Osteoblast (primary cell): ENCODE data around the gene CASZ1. TPM values are rescaled to one million over a fixed set of nuclear protein-coding genes. Genes with fewer than 3 reads are reported as not detected.

Experiments used
- DNase-seq: peaks from one replicate; pipeline ENCODE4 v3.0.0; 2011; ENCODE audit warnings: low spot score, mixed read lengths; ENCODE audit not compliant: insufficient read length; ENCODE audit errors: missing footprints
- H2AFZ ChIP-seq: 2 replicates; pipeline ENCODE4 v1.6.0; 2011; ENCODE audit warnings: mild to moderate bottlenecking, low read length
- H3K27ac ChIP-seq: 2 replicates; pipeline ENCODE4 v1.5.1; 2011; ENCODE audit warnings: mild to moderate bottlenecking, low read depth, low read length, moderate library complexity
- H3K27me3 ChIP-seq: 2 replicates; pipeline ENCODE4 v1.6.0; 2012; ENCODE audit warnings: mild to moderate bottlenecking, control low read depth, inconsistent platforms, low read length, moderate library complexity; ENCODE audit not compliant: insufficient read depth
- H3K36me3 ChIP-seq: 2 replicates; pipeline ENCODE4 v1.5.1; 2011; ENCODE audit warnings: mild to moderate bottlenecking, low read length, control low read depth, moderate library complexity; ENCODE audit not compliant: insufficient read depth
- H3K4me1 ChIP-seq: 2 replicates; pipeline ENCODE4 v1.5.1; 2011; ENCODE audit warnings: mild to moderate bottlenecking, low read length, control low read depth, moderate library complexity; ENCODE audit not compliant: insufficient read depth
- H3K4me2 ChIP-seq: 2 replicates; pipeline ENCODE4 v1.6.0; 2011; ENCODE audit warnings: mild to moderate bottlenecking, low read length; ENCODE audit not compliant: insufficient read depth
- H3K4me3 ChIP-seq: fragments of 200-600 bp; sonication (generic); 3 replicates; pipeline ENCODE4 v1.5.1; 2012; ENCODE audit warnings: mild to moderate bottlenecking, low read length, inconsistent platforms; ENCODE audit not compliant: insufficient read depth
- H3K79me2 ChIP-seq: 2 replicates; pipeline ENCODE4 v1.6.0; 2012; ENCODE audit warnings: mild to moderate bottlenecking, low read length, control low read depth, inconsistent platforms; ENCODE audit not compliant: insufficient read depth
- H3K9me3 ChIP-seq: 2 replicates; pipeline ENCODE4 v1.5.1; 2011; ENCODE audit warnings: low read depth, low read length, control low read depth
- H4K20me1 ChIP-seq: 2 replicates; pipeline ENCODE4 v1.6.0; 2012; ENCODE audit warnings: mild to moderate bottlenecking, low read length, control low read depth; ENCODE audit not compliant: insufficient read depth
- CTCF ChIP-seq: IDR thresholded peaks from 2 replicates; pipeline ENCODE4 v1.5.1; 2011; ENCODE audit warnings: mild to moderate bottlenecking, low read depth, low read length, moderate library complexity; ENCODE audit errors: extremely low read depth
- total RNA-seq: library from RNA; depleted of rRNA; stranded (reverse); fragments of >200 nt; gene quantifications from 2 replicates; pipeline ENCODE4 v1.2.3, GENCODE V29; 2012

Gene CASZ1
- total RNA-seq, 1 donor, result 0.36 TPM

- Histone ChIP-seq H3K4me1 (no peaks in the 10 kb centered on the region), H3K4me2 (no peak overlapping the region), H3K27ac (no peak overlapping the region), H3K4me3 (no peak overlapping the region), H3K9me3 (no peaks in the 10 kb centered on the region), H3K27me3 (peaks cover 87% of the 10 kb centered on the region), H3K36me3 (no peaks in the 10 kb centered on the region), H2AFZ (no peak overlapping the region), H3K79me2 (no peaks in the 10 kb centered on the region), H4K20me1 (no peaks in the 10 kb centered on the region)
- no peak for TF ChIP-seq CTCF
- peak; percentile 54 for DNase-seq
Measured at GRCh38 chr1:10791105-10791951, 5.1 kb downstream of the CASZ1 start.

GRCh38 chr1:10789803-10790702 lies 6.4 kb downstream of the CASZ1 start:
- peaks cover 91% of the 10 kb centered on the region for H3K27me3 ChIP-seq
- no peaks in the 10 kb centered on the region for H3K36me3 ChIP-seq
- H4K20me1 ChIP-seq, result no peaks in the 10 kb centered on the region
- no peak for TF ChIP-seq CTCF
- peak; percentile 62 for DNase-seq
- no peak overlapping the region for H3K27ac ChIP-seq
- no peak overlapping the region for H3K4me3 ChIP-seq
- H3K4me2 ChIP-seq, result no peak overlapping the region
- no peaks in the 10 kb centered on the region for H3K9me3 ChIP-seq
- no peaks in the 10 kb centered on the region for H3K79me2 ChIP-seq
- H2AFZ ChIP-seq, result no peak overlapping the region
- no peaks in the 10 kb centered on the region for H3K4me1 ChIP-seq

GRCh38 chr1:10789047-10789791 lies 7.2 kb downstream of the CASZ1 start:
- peaks cover 89% of the 10 kb centered on the region for H3K27me3 ChIP-seq
- H2AFZ ChIP-seq, result no peak overlapping the region
- H3K27ac ChIP-seq, result no peak overlapping the region
- H3K9me3 ChIP-seq, result no peaks in the 10 kb centered on the region
- no peaks in the 10 kb centered on the region for H3K79me2 ChIP-seq
- H3K36me3 ChIP-seq, result no peaks in the 10 kb centered on the region
- DNase-seq, result peak; percentile 59
- TF ChIP-seq CTCF, result no peak
- no peak overlapping the region for H3K4me2 ChIP-seq
- no peaks in the 10 kb centered on the region for H3K4me1 ChIP-seq
- H3K4me3 ChIP-seq, result no peak overlapping the region
- no peaks in the 10 kb centered on the region for H4K20me1 ChIP-seq
